Osteoblast (primary cell): ENCODE measurements around the gene PDIA3. TPM values are rescaled to one million over a fixed set of nuclear protein-coding genes. Genes with fewer than 3 reads are reported as not detected.
"Not testable (repeated sequence)": the region's sequence is repeated elsewhere in the genome, so short reads cannot be mapped to it uniquely, and the experiment has no call there.

Source experiments
- DNase-seq: peaks from one replicate; pipeline ENCODE4 v3.0.0; 2011; ENCODE audit warnings: low spot score, mixed read lengths; ENCODE audit not compliant: insufficient read length; ENCODE audit errors: missing footprints
- H2AFZ ChIP-seq: 2 replicates; pipeline ENCODE4 v1.6.0; 2011; ENCODE audit warnings: mild to moderate bottlenecking, low read length
- H3K27ac ChIP-seq: 2 replicates; pipeline ENCODE4 v1.5.1; 2011; ENCODE audit warnings: mild to moderate bottlenecking, low read depth, low read length, moderate library complexity
- H3K27me3 ChIP-seq: 2 replicates; pipeline ENCODE4 v1.6.0; 2012; ENCODE audit warnings: mild to moderate bottlenecking, control low read depth, inconsistent platforms, low read length, moderate library complexity; ENCODE audit not compliant: insufficient read depth
- H3K36me3 ChIP-seq: 2 replicates; pipeline ENCODE4 v1.5.1; 2011; ENCODE audit warnings: mild to moderate bottlenecking, low read length, control low read depth, moderate library complexity; ENCODE audit not compliant: insufficient read depth
- H3K4me1 ChIP-seq: 2 replicates; pipeline ENCODE4 v1.5.1; 2011; ENCODE audit warnings: mild to moderate bottlenecking, low read length, control low read depth, moderate library complexity; ENCODE audit not compliant: insufficient read depth
- H3K4me2 ChIP-seq: 2 replicates; pipeline ENCODE4 v1.6.0; 2011; ENCODE audit warnings: mild to moderate bottlenecking, low read length; ENCODE audit not compliant: insufficient read depth
- H3K4me3 ChIP-seq: fragments of 200-600 bp; sonication (generic); 3 replicates; pipeline ENCODE4 v1.5.1; 2012; ENCODE audit warnings: mild to moderate bottlenecking, low read length, inconsistent platforms; ENCODE audit not compliant: insufficient read depth
- H3K79me2 ChIP-seq: 2 replicates; pipeline ENCODE4 v1.6.0; 2012; ENCODE audit warnings: mild to moderate bottlenecking, low read length, control low read depth, inconsistent platforms; ENCODE audit not compliant: insufficient read depth
- H3K9me3 ChIP-seq: 2 replicates; pipeline ENCODE4 v1.5.1; 2011; ENCODE audit warnings: low read depth, low read length, control low read depth
- H4K20me1 ChIP-seq: 2 replicates; pipeline ENCODE4 v1.6.0; 2012; ENCODE audit warnings: mild to moderate bottlenecking, low read length, control low read depth; ENCODE audit not compliant: insufficient read depth
- total RNA-seq: library from RNA; depleted of rRNA; stranded (reverse); fragments of >200 nt; gene quantifications from 2 replicates; pipeline ENCODE4 v1.2.3, GENCODE V29; 2012
- TF ChIP-seq, protein P1 (sequence below): IDR thresholded peaks from 2 replicates; pipeline ENCODE4 v1.5.1; 2011; ENCODE audit warnings: mild to moderate bottlenecking, low read depth, low read length, moderate library complexity; ENCODE audit errors: extremely low read depth

Gene PDIA3
- total RNA-seq, 1 donor, result 160 TPM

DNA sequence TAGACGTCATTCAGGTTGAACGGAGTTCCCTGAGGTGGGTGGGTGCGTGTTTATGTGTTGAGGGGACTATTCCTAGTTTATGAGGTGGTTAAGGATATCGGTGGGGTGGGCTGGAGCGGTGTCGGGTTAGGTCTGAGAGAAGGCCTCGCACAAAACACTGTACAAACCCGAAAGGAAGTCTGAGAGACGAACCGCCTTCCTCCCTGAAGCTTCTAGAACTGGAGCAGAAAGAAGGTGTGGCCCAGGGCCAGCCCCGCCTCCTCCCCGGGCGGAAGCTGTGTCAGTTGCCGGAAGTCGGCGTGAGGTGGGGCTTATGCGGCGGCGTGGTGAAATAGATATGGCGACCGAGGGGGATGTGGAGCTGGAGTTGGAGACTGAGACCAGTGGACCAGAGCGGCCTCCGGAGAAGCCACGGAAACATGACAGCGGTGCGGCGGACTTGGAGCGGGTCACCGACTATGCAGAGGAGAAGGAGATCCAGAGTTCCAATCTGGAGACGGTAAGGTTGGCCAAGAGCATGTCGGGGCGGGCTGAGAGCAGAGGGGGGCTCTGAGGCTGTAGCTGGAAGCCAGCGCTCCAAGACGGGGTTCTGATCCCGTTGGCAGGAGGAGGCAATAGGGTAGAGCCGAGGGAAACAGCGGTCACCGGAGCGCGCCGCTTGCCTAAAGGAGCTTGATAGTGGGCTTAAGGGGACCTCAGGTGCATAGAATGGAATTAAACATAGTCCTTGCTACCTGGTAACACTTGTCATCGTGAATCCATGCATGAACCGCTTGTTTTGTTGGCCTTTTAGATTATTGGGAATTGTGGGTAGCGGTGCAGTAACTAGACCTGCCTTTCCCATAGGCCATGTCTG, 54.3 kb downstream of the PDIA3 start, which contains the start of gene HYPK:
HYPK (plus strand) TSS at position 314 of the 856 bp plus-strand sequence; CDS start at position 338, 24 bp downstream.
- peak within 1 kb of the TSS; percentile 85 for H3K4me3 ChIP-seq
- peak within 1 kb of the TSS; percentile 98 for H3K4me2 ChIP-seq
- H3K79me2 ChIP-seq, result peaks cover 30% of the 10 kb centered on the region
- peak; percentile 96 for DNase-seq
- no peaks in the 10 kb centered on the region for H3K9me3 ChIP-seq
- TF ChIP-seq, protein P1, sequence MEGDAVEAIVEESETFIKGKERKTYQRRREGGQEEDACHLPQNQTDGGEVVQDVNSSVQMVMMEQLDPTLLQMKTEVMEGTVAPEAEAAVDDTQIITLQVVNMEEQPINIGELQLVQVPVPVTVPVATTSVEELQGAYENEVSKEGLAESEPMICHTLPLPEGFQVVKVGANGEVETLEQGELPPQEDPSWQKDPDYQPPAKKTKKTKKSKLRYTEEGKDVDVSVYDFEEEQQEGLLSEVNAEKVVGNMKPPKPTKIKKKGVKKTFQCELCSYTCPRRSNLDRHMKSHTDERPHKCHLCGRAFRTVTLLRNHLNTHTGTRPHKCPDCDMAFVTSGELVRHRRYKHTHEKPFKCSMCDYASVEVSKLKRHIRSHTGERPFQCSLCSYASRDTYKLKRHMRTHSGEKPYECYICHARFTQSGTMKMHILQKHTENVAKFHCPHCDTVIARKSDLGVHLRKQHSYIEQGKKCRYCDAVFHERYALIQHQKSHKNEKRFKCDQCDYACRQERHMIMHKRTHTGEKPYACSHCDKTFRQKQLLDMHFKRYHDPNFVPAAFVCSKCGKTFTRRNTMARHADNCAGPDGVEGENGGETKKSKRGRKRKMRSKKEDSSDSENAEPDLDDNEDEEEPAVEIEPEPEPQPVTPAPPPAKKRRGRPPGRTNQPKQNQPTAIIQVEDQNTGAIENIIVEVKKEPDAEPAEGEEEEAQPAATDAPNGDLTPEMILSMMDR, result no peak
- peak within 1 kb of the TSS; percentile 73 for H3K27ac ChIP-seq
- no peaks in the 10 kb centered on the region for H3K27me3 ChIP-seq
- peak within 1 kb of the TSS; percentile 87 for H2AFZ ChIP-seq
- H3K36me3 ChIP-seq, result peaks cover 74% of the 10 kb centered on the region
- peaks cover 22% of the 10 kb centered on the region for H4K20me1 ChIP-seq
- peaks cover 37% of the 10 kb centered on the region for H3K4me1 ChIP-seq

DNA sequence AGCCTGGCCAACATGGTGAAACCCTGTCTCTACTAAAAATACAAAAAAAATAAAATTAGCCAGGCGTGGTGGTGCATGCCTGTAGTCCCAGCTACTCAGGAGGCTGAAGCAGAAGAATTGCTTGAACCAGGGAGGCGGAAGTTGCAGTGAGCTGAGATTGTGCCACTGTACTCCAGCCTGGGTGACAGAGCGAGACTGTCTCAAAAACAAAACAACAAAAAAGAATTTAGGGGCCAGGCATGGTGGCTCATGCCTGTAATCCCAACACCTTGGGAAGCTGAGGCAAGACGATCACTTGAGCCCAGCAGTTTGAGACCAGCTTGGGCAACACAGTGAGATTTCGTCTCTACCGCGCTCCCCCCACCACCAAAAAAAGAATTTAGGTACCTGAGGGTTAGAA, 56.4 kb downstream of the PDIA3 start:
- peaks cover 76% of the 10 kb centered on the region for H3K36me3 ChIP-seq
- H4K20me1 ChIP-seq, result peaks cover 11% of the 10 kb centered on the region
- H3K9me3 ChIP-seq, H3K27me3 ChIP-seq, DNase-seq, H3K4me3 ChIP-seq, H3K4me2 ChIP-seq, H3K27ac ChIP-seq, H2AFZ ChIP-seq: not testable (repeated sequence)
- H3K79me2 ChIP-seq, result peaks cover 25% of the 10 kb centered on the region
- H3K4me1 ChIP-seq, result peaks cover 18% of the 10 kb centered on the region

DNA sequence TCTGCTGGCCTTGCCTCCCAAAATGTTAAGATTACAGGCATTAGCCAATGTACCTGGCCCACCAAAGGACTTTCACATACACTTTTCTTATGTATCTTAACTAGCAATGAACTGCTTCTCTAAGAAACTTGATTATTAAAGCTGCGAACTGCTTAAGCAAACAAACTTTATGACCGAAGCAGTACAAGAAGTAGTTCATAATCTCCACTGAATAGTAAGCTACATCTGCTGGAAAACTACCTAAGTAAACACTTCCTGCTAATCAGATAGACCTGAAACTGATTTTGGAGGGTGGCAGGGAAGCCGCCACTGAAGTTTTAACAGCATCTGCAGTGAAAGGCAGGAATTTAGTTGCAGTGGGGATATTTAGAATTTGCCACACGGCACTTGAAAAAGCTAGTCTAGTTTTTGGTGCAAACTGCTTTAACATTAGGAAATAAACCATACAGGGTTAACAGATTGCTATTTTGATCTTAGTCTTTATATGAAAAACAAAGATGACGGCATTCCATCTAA, 62.3 kb downstream of the PDIA3 start:
- Histone ChIP-seq H3K36me3 (peaks cover 88% of the 10 kb centered on the region), H3K4me2 (no peak overlapping the region), H3K4me3 (no peak overlapping the region), H3K4me1 (no peaks in the 10 kb centered on the region), H3K27me3 (no peaks in the 10 kb centered on the region), H3K9me3 (no peaks in the 10 kb centered on the region), H4K20me1 (peaks cover 6% of the 10 kb centered on the region), H3K27ac (no peak overlapping the region), H3K79me2 (no peaks in the 10 kb centered on the region), H2AFZ (no peak overlapping the region)
- DNase-seq, result no peak
- TF ChIP-seq, protein P1, result no peak

GRCh38 chr15:43808960-43809678, 62.9 kb downstream of the PDIA3 start:
- H3K79me2 ChIP-seq, result no peaks in the 10 kb centered on the region
- DNase-seq, result no peak
- no peaks in the 10 kb centered on the region for H3K9me3 ChIP-seq
- no peaks in the 10 kb centered on the region for H3K4me1 ChIP-seq
- no peak overlapping the region for H2AFZ ChIP-seq
- no peak overlapping the region for H3K27ac ChIP-seq
- peaks cover 6% of the 10 kb centered on the region for H4K20me1 ChIP-seq
- no peaks in the 10 kb centered on the region for H3K27me3 ChIP-seq
- H3K4me3 ChIP-seq, result no peak overlapping the region
- peaks cover 92% of the 10 kb centered on the region for H3K36me3 ChIP-seq
- TF ChIP-seq, protein P1, result no peak
- no peak overlapping the region for H3K4me2 ChIP-seq

GRCh38 chr15:43815064-43815463, 68.8 kb downstream of the PDIA3 start:
- H3K27ac ChIP-seq, DNase-seq: not testable (repeated sequence)

More at GRCh38 chr15:43815064-43815463, 68.8 kb downstream of the PDIA3 start:
- not testable (repeated sequence) for H4K20me1 ChIP-seq, H3K27me3 ChIP-seq, H3K4me2 ChIP-seq, H3K4me3 ChIP-seq, H3K9me3 ChIP-seq, H2AFZ ChIP-seq, H3K4me1 ChIP-seq
- Histone ChIP-seq H3K79me2 (peaks cover 26% of the 10 kb centered on the region), H3K36me3 (peaks cover 64% of the 10 kb centered on the region)
